Vagina (tissue), 2 donors: ENCODE data around the gene MAP4K1.

Source experiments
- POLR2A ChIP-seq, 2 donors: fragments of 450-650 bp; IDR thresholded peaks; one replicate each; pipeline ENCODE4 v1.6.1; 2017; ENCODE audit warnings: antibody characterized with exemption in 2 of 2, mild to moderate bottlenecking in 2 of 2, moderate library complexity in 2 of 2
- TF ChIP-seq, protein P1 (sequence below), 3 experiments: fragments of 450-650 bp in 2 of 3; fragments of 200-600 bp in 1 of 3; sonication (generic) in 1 of 3; IDR thresholded peaks; one replicate each; pipeline ENCODE4 v1.5.1; 2017 to 2019; ENCODE audit warnings: antibody characterized with exemption in 3 of 3, mild to moderate bottlenecking in 2 of 3, moderate library complexity in 2 of 3

DNA sequence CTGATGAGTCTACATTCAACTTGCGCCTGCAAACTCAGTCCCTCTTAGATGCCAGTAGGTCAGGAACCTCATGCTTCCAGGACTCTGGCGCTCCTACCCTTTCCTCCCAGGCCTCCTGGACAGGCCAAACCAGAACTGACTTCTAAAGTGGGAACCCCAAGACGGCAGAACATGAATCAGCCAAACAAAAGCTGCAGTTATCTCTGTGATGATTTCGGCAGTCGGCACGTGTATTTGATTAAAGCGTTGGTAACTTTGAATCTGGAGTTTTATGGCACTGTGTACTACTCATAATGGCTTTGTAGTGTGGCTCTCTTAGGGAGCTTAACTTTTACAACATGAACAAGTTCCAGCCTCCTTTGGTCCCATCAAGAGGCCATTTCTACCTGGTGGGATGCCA lies 43.4 kb upstream of the MAP4K1 start:
- TF ChIP-seq, protein P1, sequence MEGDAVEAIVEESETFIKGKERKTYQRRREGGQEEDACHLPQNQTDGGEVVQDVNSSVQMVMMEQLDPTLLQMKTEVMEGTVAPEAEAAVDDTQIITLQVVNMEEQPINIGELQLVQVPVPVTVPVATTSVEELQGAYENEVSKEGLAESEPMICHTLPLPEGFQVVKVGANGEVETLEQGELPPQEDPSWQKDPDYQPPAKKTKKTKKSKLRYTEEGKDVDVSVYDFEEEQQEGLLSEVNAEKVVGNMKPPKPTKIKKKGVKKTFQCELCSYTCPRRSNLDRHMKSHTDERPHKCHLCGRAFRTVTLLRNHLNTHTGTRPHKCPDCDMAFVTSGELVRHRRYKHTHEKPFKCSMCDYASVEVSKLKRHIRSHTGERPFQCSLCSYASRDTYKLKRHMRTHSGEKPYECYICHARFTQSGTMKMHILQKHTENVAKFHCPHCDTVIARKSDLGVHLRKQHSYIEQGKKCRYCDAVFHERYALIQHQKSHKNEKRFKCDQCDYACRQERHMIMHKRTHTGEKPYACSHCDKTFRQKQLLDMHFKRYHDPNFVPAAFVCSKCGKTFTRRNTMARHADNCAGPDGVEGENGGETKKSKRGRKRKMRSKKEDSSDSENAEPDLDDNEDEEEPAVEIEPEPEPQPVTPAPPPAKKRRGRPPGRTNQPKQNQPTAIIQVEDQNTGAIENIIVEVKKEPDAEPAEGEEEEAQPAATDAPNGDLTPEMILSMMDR (IDR thresholded peaks at IDR 0.05): no peak
- TF ChIP-seq POLR2A (IDR thresholded peaks at IDR 0.05): no peak
